Liver (tissue), 5 donors: Measurements from ENCODE around the gene ZBTB18. TPM values are rescaled to one million over a fixed set of nuclear protein-coding genes. Genes with fewer than 3 reads are reported as not detected.

ENCODE experiments used
- polyA plus RNA-seq, 2 donors: library from polyadenylated mRNA; stranded (reverse) in 1 of 2; unstranded in 1 of 2; fragments of 200-250 nt in 1 of 2; fragments of >200 nt in 1 of 2; fragmentation: Nextera tagmentation in 1 of 2; extraction: Ambion mirVana in 1 of 2; gene quantifications; one replicate each; pipeline versions ENCODE4 v1.2.1 to v1.2.3, GENCODE V29; 2013 to 2015
- small RNA-seq: library from RNA; depleted of rRNA; stranded (forward); fragments of <200 nt; gene quantifications from one replicate; pipeline ENCODE3, GENCODE V24; 2014
- total RNA-seq, 2 donors: library from RNA; depleted of rRNA; stranded (reverse); fragments of >200 nt; gene quantifications; one replicate each; pipeline ENCODE4 v1.2.3, GENCODE V29; 2014
- donor health status: healthy.
- donor health status: healthy.
- donor health status: healthy.

The ZBTB18 gene
- total and polyA plus RNA-seq, 4 donors, result 1.2 to 18.3 (median 5.7) TPM

Small RNAs within 50 kb of the gene (small RNA-seq; reads per million reads assigned to genes)
- gene RN7SL148P, result not detected

Other genes with a start within 250 kb of the ZBTB18 start
- gene AKT3, start 201.0 kb upstream of the ZBTB18 start, total RNA-seq, result 1 to 10 TPM; 3.2 to 7.6 TPM
- gene AKT3, start 201.0 kb upstream of the ZBTB18 start, polyA plus RNA-seq, result 1 to 10 TPM; 1.7 to 2.4 TPM